ENCODE results near the gene MTREX. TPM values are rescaled to one million over a fixed set of nuclear protein-coding genes. Genes with fewer than 3 reads are reported as not detected.

Gene MTREX
- total and polyA plus RNA-seq, 2 of the 8 experiments (the other 6 are each of a cell fraction or from before 2014, with no cell fraction given): 16.0 to 130 TPM

DNA sequence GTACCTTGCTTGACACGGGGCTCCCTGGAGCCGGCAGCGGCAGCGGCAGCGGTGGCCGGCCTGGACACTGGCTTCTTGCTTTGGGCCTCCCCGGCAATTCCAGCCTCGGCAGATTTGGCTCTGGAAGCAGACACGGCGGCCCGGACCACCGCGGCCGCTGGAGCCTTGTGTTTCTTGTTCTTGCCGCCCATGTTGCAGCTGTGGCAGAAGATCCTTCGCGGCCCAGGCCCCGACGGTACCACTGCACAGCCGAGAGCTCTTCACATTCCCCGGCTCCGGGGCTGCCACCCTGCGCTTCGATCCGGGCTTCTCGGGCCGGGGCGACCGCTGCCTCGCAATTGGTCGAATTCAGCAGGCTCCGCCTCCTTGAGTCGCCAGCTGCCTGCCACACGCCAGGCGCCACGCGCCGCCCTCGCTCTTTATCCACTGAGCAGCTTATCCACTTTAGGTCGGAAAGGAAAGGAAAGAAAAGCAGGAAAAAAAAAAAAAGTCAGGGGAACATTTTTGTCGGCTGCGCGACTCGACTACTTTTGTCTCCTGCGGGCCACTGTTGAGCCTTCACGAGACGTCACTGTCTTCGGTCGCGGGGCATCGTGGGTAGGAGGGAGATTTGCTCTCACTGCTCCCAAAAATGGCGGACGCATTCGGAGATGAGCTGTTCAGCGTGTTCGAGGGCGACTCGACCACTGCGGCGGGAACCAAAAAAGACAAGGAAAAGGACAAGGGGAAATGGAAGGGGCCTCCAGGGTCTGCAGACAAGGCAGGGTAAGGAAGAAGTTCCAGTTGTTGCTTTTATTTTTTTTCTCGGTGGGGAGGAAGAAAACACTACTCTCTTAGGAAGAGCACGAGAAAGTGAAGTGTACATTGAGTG, at the start of gene MTREX, which contains the start of gene DHX29 (continued):
- no peak for TF ChIP-seq BCL11A (IDR thresholded peaks at IDR 0.05; ENCODE audit: low read depth in 2 of 2, low read length in 2 of 2)
- 0 out of 2 replicates have a peak, but pooled peaks have one; percentile 62 for TF ChIP-seq SP4 (IDR thresholded peaks at IDR 0.05; ENCODE audit: low read length)
- peak; percentile 87 to 97; a peak in 2 of 3 replicates for TF ChIP-seq POLR2A (IDR thresholded peaks at IDR 0.05; ENCODE audit: control extremely low read depth in 1 of 2, low read depth in 2 of 2, low read length in 2 of 2)
- peak; percentile 94 for TF ChIP-seq TBP (IDR thresholded peaks at IDR 0.05; ENCODE audit: low read depth, low read length)
- TF ChIP-seq, protein P1, sequence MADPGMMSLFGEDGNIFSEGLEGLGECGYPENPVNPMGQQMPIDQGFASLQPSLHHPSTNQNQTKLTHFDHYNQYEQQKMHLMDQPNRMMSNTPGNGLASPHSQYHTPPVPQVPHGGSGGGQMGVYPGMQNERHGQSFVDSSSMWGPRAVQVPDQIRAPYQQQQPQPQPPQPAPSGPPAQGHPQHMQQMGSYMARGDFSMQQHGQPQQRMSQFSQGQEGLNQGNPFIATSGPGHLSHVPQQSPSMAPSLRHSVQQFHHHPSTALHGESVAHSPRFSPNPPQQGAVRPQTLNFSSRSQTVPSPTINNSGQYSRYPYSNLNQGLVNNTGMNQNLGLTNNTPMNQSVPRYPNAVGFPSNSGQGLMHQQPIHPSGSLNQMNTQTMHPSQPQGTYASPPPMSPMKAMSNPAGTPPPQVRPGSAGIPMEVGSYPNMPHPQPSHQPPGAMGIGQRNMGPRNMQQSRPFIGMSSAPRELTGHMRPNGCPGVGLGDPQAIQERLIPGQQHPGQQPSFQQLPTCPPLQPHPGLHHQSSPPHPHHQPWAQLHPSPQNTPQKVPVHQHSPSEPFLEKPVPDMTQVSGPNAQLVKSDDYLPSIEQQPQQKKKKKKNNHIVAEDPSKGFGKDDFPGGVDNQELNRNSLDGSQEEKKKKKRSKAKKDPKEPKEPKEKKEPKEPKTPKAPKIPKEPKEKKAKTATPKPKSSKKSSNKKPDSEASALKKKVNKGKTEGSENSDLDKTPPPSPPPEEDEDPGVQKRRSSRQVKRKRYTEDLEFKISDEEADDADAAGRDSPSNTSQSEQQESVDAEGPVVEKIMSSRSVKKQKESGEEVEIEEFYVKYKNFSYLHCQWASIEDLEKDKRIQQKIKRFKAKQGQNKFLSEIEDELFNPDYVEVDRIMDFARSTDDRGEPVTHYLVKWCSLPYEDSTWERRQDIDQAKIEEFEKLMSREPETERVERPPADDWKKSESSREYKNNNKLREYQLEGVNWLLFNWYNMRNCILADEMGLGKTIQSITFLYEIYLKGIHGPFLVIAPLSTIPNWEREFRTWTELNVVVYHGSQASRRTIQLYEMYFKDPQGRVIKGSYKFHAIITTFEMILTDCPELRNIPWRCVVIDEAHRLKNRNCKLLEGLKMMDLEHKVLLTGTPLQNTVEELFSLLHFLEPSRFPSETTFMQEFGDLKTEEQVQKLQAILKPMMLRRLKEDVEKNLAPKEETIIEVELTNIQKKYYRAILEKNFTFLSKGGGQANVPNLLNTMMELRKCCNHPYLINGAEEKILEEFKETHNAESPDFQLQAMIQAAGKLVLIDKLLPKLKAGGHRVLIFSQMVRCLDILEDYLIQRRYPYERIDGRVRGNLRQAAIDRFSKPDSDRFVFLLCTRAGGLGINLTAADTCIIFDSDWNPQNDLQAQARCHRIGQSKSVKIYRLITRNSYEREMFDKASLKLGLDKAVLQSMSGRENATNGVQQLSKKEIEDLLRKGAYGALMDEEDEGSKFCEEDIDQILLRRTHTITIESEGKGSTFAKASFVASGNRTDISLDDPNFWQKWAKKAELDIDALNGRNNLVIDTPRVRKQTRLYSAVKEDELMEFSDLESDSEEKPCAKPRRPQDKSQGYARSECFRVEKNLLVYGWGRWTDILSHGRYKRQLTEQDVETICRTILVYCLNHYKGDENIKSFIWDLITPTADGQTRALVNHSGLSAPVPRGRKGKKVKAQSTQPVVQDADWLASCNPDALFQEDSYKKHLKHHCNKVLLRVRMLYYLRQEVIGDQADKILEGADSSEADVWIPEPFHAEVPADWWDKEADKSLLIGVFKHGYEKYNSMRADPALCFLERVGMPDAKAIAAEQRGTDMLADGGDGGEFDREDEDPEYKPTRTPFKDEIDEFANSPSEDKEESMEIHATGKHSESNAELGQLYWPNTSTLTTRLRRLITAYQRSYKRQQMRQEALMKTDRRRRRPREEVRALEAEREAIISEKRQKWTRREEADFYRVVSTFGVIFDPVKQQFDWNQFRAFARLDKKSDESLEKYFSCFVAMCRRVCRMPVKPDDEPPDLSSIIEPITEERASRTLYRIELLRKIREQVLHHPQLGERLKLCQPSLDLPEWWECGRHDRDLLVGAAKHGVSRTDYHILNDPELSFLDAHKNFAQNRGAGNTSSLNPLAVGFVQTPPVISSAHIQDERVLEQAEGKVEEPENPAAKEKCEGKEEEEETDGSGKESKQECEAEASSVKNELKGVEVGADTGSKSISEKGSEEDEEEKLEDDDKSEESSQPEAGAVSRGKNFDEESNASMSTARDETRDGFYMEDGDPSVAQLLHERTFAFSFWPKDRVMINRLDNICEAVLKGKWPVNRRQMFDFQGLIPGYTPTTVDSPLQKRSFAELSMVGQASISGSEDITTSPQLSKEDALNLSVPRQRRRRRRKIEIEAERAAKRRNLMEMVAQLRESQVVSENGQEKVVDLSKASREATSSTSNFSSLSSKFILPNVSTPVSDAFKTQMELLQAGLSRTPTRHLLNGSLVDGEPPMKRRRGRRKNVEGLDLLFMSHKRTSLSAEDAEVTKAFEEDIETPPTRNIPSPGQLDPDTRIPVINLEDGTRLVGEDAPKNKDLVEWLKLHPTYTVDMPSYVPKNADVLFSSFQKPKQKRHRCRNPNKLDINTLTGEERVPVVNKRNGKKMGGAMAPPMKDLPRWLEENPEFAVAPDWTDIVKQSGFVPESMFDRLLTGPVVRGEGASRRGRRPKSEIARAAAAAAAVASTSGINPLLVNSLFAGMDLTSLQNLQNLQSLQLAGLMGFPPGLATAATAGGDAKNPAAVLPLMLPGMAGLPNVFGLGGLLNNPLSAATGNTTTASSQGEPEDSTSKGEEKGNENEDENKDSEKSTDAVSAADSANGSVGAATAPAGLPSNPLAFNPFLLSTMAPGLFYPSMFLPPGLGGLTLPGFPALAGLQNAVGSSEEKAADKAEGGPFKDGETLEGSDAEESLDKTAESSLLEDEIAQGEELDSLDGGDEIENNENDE (IDR thresholded peaks at IDR 0.05; ENCODE audit: insufficient replicate concordance, low read length): no peak
- no peak for TF ChIP-seq TCF12 (IDR thresholded peaks at IDR 0.05; ENCODE audit: low read depth, low read length)
- no peak for TF ChIP-seq CBX8 (IDR thresholded peaks at IDR 0.05; ENCODE audit: borderline replicate concordance, low read depth, low read length)
- no peak for TF ChIP-seq SRF (IDR thresholded peaks at IDR 0.05; ENCODE audit: low read depth, low read length)
- TF ChIP-seq CTBP2 (IDR thresholded peaks at IDR 0.05; ENCODE audit: borderline replicate concordance, insufficient read depth, insufficient read length, low read length): no peak
- no peak for TF ChIP-seq BACH1 (IDR thresholded peaks at IDR 0.05; ENCODE audit: low read length)
- TF ChIP-seq SUZ12 (IDR thresholded peaks at IDR 0.05; ENCODE audit: low read length): no peak
